Stimulated activated CD4-positive, alpha-beta T cell treated with anti-CD3 and anti-CD28 coated beads, Interleukin-15, amount 100 ng/mL, for 24 hours (primary cell): ENCODE results near the gene PEX11B.

Experiments
- DNase-seq: peaks from one replicate; pipeline ENCODE4 v3.0.0-alpha.2; 2020

Gene PEX11B, protein sequence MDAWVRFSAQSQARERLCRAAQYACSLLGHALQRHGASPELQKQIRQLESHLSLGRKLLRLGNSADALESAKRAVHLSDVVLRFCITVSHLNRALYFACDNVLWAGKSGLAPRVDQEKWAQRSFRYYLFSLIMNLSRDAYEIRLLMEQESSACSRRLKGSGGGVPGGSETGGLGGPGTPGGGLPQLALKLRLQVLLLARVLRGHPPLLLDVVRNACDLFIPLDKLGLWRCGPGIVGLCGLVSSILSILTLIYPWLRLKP

DNA sequence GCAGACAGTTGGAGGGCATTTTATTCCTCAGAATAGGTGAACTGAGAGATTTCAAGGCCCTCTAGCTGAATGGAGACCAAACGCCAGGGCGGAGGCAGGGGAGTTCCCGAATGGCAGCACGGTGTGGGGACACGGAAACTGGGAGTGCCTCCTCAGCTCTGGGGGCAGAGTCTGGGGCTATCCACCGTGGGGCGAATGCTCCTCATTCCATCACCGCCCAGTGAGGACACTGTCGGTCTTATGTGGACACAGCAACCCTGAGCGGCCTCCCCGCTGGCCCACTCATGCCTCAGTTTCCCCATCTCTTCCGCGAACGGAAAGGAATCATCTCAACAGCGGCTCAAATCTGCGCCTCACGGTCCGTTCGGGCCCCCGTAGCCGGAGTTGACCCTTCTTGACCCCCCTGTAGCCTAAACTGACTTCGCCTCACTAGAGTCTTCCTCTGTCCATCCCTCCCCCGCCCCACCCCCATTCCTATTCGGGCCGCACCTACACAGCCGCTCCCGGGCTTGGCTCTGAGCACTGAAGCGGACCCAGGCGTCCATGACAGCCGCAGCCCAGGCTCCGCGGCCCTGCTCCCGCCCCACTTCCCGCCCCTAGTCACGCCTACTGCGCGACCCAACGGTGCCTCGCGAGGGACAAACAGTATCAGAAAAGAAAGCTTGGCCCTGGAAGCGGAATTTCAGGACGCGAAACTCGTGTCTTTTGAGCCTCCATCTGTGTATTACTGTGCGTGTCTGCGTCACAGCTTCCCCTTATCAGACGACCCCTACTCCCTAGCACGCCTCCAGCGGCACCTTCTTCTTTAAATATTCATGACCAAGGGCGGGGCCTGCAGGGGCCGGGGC, at the start of gene PEX11B:
TSS of gene PEX11B (minus strand) at position 574 of the 848 bp plus-strand sequence. CDS start at position 545, 29 bp downstream.
- DNase-seq: peak; percentile 94

DNA sequence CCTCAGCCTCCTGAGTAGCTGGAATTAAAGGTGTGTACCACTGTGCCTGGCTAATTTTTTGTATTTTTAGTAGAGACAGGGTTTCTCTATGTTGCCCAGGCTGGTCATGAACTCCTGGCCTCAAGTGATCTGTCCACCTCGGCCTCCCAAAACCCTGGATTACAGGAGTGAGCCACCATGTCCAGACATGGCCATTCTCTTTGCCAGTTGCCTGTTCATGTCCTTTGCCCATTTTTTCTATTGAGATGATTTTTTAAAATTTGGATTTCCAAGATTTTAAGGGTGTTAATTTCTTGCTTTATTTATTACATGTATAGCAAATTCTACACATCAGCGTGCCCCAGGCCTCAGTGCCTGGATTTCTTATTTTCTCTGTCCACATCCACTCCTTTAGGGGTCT, 48.8 kb upstream of the PEX11B start:
- DNase-seq: no peak

DNA sequence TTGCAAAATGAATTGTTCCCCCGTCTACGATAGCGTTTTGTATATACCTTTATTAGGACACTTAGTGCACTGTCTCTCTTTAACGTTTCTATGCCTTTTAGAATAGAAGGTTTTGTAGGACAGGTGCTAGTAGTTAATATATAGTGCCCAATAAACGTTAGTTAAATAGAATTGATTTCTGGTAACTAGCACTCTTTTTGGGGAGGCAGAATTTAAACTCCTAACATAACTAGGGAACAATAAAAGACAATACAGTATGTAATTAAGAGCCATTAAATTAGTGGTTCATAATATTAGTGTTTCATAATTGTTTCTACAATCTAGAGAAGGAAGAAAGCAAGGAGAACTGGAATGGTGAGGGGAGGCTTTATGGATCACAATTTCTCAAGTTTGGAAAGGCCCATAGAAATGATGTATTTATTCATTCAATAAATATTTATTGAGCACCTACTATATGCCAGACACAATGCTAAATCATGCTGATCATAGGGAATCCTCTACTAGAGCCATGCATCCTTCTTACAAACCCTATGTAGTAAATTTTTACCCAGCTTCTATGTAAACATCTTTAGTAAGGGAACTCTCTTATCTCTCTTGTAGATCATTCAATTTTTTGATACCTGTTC, 46.7 kb upstream of the PEX11B start:
- no peak for DNase-seq

DNA sequence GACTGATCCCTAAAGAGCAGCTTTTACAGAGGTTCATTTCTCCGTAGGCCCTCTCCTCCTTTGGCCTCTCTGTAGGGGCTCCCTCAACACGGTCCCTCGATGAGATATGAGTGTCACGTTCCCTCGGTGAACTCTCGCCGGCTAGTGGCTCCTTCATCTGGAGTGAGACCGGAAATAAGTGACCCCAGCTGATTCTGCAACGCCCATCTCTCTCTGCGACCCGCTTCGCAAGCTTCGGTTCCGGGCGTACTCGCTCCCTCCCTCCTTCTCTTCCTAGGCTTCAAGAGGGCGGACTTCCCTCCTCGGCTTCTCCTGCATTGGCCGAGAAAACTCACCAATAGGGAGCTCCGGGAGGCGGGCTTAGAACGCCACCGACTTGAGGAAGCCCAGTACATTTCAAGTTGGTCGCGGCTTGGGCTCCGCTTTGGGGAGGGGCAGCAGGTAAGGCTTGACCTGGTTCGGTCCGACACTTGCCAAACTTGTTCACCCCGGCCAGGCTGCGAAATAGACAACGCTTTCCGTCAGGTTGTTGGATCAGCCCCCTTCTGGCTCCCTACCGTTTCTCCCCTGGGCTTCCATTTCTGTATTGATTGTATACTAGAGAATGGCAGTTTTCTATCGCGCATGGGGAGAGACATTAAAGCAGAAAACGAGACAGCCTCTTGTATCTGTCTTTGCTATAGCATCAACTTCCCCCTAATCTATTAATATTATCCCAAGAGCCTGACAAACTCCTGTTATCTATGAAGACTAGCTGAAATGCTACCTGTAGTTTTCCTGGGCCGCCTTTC, 46.0 kb upstream of the PEX11B start, which contains the start of the genes ANKRD34A and POLR3GL:
TSS of gene ANKRD34A (minus strand) at position 248 of the 791 bp plus-strand sequence. CDS start 2,816 bp downstream, outside the sequence.
TSS of gene POLR3GL (plus strand) at position 363 of the 791 bp plus-strand sequence. CDS start 10,176 bp downstream, outside the sequence.
- peak; percentile 96 for DNase-seq

DNA sequence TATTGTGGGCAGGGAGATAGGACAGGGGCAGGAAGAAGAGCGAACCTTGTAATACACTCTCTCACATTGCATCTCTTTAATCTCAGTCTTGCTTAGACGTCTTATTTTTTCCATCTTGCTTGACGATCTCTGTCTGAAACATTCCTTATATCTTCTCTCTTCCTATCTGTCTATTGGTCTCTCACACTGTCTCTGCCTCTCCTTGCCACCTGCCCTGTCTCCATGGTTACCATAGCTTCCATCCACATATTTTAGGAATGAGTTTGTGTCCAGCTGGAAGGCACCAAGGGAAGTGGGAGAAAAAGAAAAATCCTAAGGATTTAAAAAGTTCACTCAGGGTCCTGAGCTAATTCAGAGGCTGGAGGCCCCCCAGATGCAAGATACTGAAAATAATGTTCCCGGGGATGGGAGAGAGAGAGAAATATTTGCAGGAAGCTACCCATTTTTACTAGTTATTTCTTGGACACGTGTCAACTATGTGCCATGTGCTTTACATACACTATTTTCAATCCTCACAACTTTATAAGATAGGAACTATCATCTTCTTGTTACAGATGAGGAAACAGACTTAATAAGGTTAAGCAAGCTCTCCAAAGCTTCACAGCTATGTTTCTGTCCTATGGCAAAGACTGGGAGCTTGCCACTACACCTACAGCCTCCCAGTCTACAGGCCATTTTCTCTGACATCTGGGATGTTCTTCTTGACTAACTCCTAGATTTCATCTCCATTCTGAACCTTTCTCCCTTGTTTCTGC, 44.9 kb upstream of the PEX11B start:
- DNase-seq: no peak

DNA sequence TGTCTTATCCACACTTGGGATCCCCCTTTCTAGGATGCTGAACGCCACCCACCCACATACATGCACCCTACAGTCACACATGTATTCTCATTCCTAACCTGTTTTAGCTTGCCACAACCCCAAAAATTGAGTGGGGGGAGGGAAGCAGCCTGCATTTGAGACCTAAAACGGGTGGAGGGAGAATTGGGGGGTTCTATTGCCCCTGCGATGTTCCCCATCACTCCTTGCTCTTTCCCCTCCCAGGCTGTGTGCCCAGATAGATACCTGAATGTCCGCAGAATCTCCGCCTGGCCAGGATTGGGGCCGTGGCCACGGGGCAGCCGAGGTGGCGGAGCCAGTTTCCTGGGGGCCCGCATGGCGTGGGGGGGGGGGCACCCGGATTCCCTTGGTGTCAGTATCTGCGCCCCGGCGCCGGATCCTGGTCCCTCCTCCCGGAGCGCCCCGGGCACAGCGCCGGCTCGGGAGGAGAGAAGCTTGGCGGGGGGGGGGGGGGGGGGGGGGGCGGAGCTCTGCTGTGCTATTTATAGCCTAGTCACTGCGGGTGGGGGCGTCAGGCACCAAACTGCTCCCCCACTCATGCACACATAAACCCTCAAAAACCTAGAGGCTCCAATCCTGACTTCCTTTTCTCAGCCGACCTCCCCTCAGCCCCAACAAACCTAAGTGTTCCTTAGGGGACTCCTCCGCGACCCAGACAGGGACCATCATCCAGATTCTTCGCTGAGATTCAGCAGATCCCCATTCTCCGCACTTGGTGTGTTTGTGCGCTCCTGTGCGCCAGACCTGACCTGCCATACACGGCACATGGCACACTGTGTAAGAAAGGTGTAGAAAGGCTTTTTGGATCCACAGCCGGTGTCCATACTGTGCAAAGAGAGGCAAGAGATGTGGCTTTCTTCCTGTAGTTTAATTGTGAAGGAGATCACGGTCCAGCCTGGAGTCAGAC, 43.9 kb upstream of the PEX11B start:
- DNase-seq: peak; percentile 60

DNA sequence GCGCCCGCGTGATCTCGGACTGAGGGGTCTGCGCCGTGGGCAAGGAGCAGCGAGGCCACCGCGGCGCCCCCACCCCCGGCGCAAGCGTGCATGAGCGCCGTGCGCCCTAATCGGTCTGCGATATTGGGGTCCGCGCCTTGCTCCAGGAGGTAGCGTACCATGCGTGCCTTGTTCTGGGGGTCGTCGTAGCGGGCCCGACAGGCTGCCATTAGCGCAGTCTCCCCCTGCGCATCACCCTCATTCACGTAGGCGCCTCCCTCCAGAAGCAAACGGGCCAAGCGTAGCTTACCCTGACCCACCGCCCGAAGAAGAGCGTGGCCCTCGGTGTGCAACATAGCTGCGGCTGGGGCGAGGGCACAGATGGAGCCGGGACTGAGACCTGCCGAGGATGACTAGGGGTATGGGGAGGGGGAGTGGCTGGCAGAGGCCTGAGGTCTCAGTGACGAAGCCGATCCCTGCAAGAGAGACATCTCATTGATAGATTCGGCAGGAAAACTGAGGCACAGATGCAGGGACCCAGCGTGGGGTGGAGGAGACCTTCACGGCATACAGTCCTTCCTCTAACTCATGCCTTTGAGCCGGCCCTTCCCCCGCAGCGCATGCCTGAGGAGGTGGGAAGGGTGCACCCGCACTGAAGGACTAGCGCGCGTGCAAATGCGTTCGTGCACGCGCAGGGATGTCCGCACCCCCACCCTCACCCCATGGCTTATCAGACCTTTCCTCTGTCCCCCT, 43.1 kb upstream of the PEX11B start:
- DNase-seq: peak; percentile 82

DNA sequence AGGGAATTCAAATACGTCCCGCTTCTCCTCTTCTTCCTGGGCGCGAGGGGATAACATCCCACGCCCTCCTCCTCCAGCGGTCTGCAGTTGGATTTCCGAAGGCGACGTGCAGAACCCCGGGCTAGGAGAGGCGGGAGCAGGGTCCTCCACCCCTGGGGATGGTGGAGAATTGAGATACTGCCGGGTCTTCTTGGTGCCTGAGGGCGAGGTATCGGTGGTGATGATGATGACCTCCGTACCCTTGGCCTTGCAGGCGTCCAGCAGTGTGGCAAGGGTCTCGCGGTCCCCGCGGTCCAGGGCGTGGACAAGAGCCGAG, 42.5 kb upstream of the PEX11B start:
- DNase-seq: peak; percentile 21

DNA sequence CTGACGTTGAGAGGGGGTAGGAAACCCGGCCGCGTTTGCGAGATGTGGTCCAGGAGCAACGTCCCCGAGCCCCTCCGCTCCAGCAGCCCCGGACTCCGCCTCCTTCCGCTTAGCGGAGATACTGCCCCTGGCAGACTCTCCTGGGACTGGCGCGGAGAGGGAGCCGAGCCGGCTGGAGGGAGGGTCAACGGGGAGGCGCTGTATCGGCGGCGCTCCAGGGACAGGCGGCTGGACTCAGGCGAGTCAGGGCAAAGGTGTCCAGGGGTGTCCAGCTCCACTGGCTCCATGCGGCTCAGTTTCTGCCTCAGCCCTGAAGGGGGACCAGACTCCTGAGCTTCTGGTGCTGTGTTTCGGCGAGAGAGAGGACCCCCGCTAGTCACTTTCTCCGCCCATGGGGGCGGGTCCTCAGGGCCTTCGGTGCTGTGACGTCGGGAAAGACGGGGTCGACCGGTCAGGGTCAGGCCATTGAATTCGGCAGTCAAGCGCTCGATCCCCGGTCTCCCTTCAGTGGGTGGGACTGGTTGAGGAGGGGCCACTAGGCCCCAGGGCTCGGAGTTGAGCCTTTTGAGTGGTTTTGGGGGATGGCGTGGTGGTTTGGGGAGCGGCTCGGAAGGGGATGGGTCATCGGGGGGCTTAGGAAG, 42.1 kb upstream of the PEX11B start:
- DNase-seq: peak; percentile 70

DNA sequence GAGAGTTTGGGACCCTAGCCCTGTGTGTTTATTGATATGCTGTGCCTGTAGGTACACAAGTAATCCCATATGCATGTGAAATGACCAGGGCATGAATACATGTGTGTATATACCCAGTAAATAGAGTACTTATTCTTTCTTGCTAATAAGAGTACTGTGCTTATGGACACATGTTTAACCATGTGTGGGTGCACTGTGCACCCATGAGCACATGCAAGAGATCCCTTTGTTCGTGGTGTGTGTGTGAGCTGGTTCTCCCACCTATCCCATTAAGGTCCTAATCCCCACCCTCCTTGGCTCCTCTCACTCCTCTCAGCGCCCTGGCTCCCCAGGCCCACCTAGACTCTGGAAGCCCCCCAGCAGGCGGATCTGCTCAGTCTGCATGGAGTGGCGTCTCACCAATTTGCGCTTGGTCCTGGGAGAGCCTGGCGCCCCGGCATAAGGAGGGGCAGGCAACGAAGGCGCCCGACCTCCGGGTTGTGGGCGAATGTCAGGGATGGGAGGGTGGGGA, 41.5 kb upstream of the PEX11B start:
- no peak for DNase-seq

DNA sequence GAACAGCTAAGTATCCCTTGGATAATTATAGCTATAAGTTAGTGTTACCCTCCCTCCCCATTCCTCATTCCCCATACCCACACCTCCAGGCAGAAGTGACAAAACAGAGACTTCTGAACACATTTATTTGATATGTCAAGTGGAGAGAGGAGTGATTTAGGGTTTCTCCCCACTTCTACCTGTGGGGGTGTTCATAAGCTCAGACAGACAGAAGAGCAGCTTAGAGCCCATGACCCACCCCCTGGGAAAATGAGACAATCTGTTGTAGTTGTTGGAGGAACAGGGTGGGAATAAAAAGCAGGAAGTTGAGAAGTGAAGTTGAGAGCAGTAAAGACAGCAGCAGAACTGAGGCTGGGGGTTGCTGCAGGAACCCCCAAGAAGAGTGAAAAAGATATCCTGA, 40.8 kb upstream of the PEX11B start:
- no peak for DNase-seq

DNA sequence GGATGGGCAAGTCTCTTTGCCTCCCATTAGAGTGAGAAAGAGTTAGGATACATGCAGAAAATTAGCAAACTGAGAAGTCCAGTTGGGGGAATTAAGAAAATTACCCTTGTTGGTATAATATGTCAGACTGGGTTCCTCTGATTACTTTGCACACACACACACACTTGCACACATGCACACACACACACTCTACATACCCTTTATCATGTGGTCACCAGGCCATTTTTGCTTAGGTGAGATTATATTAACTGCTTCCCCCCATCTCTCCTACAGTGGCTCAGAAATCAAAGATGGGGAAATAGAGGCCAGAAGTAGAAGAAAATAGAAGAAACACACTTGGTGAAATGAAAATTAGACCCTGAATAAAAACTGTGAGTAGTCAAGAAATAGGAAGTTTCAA, 40.2 kb upstream of the PEX11B start:
- DNase-seq: no peak

DNA sequence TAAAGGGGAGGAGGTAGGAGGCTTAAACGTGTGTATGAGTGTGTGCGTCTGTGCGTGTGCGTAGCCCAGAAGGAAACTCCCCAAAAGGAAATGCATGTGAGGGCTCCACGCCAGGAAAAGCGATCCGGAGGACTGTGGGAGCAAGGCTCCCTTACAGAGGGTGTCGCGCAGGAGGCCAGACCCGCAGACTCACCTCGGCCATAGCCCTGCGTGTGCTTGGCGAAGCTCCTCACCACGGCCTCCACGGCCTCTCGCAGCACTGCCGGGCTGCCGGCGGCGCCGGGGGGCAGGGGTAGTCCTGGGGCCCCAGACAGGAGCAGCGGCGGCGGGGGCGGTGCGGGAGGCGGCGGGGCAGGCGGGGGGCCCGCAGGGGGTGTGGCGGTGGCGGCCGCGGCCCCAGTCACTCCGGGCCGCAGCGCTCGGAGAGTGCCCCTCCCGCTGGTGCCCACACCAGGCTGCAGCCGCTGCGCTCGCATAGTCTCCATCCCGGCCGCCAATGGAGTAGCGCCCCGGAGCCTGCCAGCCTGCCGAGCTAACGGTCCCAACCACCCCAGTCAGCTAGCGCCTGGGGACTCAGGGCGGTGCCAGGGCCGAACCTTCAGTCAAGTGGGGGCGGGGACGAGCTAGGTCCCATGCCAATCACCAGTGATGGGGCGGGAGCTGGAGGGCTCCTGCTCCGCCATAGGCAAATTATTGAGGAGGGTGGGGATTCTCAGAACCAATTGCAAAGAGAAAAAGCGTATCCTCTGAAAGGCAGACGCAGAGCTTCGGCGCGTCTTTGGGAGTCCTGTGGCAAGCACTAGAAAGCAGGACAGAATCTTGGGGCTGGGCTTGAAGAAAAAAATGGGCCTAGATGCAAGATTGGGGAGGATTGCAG, 39.2 kb upstream of the PEX11B start, which contains the start of gene LIX1L:
TSS of gene LIX1L (minus strand) at position 575 of the 877 bp plus-strand sequence. CDS start at position 485, 90 bp downstream.
- peak; percentile 98 for DNase-seq

DNA sequence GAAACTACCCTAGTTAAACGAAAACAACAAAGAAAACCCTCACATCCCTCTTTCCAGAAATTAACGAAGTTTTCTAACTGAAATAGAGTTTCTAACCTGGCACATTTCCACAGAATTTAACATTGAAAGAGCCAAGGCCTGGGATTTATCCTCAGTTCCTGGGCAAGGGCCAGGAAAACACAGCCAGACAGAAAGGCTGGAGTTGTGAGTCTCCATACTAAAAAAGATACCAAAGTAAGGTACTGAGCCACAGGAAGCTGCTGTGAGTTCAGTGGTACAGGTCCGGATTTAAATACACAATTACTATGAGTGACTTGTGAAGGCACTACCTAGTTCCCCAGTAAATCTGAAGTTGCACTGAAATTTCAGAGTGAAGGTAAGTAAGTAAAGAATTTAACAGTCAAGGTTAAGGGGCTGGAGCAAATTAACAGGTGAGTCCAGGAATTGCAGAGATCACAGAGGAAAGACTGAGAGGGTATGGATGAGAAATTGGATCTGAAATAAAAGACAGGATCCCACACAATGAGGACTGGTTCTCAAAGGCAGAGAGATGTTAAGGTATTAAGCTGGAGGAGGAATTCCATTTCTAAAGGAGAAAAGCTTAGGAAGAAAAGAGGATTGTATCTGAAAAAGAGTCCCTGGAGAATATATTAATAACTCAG, 38.4 kb upstream of the PEX11B start:
- DNase-seq: no peak

DNA sequence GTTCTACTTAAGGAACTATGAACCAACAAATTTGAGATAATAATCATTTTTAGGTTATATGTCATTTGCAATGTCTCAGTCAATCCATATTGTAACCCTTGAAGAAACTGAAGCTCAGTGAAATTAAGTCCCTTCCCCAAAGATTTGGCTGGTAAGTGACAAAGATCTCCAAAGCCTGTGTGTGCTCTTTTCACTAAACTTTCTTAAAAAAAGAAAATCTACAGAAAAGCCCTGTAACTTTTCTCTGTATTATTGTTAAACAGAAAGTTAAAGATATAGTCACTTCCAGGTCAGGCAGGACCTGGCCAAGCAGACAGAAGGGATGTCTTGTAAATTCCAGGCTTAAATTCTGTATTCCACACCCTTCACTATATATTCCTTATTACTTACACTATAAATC, 37.8 kb upstream of the PEX11B start:
- DNase-seq: no peak

DNA sequence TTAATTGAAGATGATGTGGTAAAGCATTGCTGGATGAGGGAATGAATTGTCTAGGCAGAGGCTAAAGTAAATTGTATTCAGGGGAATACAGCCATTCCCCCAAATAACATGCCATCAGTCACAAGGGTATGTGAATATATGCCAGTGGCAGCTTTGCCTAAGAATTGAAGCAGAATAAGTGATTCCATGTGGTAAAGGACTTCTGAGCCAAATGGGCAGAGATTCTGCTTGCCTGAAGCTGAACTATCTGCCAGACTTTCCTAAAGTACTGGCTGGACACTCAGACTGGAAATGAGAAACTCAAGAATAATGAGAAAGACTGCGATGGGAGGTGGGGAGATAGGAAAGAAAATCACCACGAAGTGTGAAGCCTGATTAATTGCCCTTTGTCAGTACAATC, 36.9 kb upstream of the PEX11B start:
- no peak for DNase-seq

DNA sequence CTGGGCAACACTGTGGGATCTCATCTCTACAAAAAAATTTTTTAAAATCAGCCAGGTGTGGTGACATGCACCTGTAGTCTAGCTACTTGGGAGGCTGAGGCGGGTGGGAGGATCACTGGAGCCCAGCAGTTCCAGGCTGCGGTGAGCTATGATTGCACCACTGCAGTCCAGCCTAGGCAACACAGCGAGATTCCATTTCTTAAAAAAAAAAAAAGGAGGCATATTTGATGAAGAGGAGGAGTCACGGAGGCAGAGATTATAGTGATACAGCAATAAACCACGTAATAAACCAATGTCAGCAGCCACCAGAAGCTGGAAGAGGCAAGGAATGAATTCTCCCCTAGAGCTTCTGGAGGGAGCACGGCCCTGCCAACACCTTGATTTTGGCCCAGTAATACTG, 35.3 kb upstream of the PEX11B start:
- no peak for DNase-seq

DNA sequence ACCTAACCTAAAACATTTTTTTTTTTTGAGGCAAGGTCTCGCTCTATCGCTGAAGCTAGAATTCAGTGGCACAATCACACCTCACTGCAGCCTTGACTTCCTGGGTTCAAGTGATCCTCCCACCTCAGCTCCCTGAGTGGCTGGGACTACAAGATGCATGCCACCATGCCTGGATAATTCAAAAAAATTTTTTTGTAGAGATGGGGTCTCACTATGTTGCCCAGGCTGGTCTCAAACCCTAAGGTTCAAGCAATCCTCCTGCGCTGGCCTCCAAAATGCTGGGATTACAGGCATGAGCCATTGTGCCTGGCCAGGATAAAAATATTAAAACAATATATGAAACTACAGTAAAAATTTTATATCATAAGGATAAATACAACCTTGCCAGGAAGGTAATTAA, 34.4 kb upstream of the PEX11B start:
- no peak for DNase-seq
